Central memory CD8-positive, alpha-beta T cell (primary cell): ENCODE results near the gene GADL1.

ENCODE experiments used
- ATAC-seq: fragments of 150-1000 bp; cut with Tn5 transposase; replicated peaks from 2 replicates; pipeline ENCODE4 v1.10.0; 2022; ENCODE audit warnings: mild to moderate bottlenecking, moderate FRiP score, moderate number of reproducible peaks; ENCODE audit not compliant: poor library complexity, severe bottlenecking; ENCODE audit errors: extremely low read depth
- DNase-seq, 2 donors: peaks; one replicate each; pipeline ENCODE4 v3.0.0; 2021; ENCODE audit warnings: low spot score in 2 of 2
- H3K27ac Mint-ChIP-seq: one replicate; pipeline ENCODE4 v1.8.0; 2022; ENCODE audit warnings: low read depth, mild to moderate bottlenecking, moderate library complexity, mixed read lengths
- H3K27me3 Mint-ChIP-seq: one replicate; pipeline ENCODE4 v1.8.0; 2022; ENCODE audit warnings: mixed read lengths
- H3K36me3 Mint-ChIP-seq: one replicate; pipeline ENCODE4 v1.8.0; 2022; ENCODE audit warnings: mild to moderate bottlenecking, moderate library complexity, mixed read lengths; ENCODE audit not compliant: insufficient read depth
- H3K4me1 Mint-ChIP-seq: one replicate; pipeline ENCODE4 v1.8.0; 2022; ENCODE audit warnings: mixed read lengths
- H3K4me3 Mint-ChIP-seq: one replicate; pipeline ENCODE4 v1.8.0; 2022; ENCODE audit warnings: mild to moderate bottlenecking, moderate library complexity, mixed read lengths
- H3K9me3 Mint-ChIP-seq: one replicate; pipeline ENCODE4 v1.8.0; 2022; ENCODE audit warnings: mixed read lengths

The GADL1 gene

DNA sequence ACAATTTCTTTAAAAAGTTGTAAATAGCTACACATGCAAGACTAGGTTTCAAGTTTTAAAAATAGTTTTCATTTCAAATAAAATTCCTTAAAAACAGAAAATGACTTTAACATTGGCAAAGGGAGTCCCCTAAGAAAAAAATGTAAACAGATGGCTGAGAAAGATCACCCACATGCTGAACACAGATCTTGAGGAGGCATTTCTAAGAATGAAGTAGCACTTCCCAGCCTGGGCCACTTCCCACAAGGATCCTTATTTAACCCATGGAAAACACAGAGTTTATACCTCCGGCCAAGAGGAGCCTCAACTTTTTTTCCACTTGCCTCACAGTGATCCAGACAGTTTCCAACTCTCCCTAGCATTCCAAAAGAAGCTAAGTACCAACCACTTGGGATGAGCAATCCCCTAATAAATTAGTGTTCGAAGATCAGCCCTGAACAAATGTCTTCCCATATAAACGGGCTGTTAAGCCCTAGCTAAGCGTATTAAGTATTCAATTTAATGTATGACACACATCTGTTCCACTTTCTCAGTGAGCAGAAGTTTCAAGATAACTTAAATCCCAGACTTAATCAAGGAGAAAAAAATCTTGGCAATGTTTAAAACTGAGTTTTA lies 61.4 kb downstream of the GADL1 start:
- DNase-seq (no peak), ATAC-seq (no peak)
- Mint-ChIP-seq H3K36me3 (no peaks in the 10 kb centered on the region), H3K27ac (no peak overlapping the region), H3K27me3 (peaks cover 56% of the 10 kb centered on the region), H3K4me3 (no peak overlapping the region), H3K4me1 (no peaks in the 10 kb centered on the region), H3K9me3 (no peaks in the 10 kb centered on the region)

GRCh38 chr3:30827080-30827479 lies 67.4 kb downstream of the GADL1 start:
- ATAC-seq (no peak), DNase-seq (no peak)
- H3K36me3 Mint-ChIP-seq: no peaks in the 10 kb centered on the region
- no peaks in the 10 kb centered on the region for H3K9me3 Mint-ChIP-seq
- H3K4me1 Mint-ChIP-seq: no peaks in the 10 kb centered on the region
- H3K4me3 Mint-ChIP-seq: no peak overlapping the region
- H3K27me3 Mint-ChIP-seq: peaks cover 30% of the 10 kb centered on the region
- H3K27ac Mint-ChIP-seq: no peak overlapping the region

DNA sequence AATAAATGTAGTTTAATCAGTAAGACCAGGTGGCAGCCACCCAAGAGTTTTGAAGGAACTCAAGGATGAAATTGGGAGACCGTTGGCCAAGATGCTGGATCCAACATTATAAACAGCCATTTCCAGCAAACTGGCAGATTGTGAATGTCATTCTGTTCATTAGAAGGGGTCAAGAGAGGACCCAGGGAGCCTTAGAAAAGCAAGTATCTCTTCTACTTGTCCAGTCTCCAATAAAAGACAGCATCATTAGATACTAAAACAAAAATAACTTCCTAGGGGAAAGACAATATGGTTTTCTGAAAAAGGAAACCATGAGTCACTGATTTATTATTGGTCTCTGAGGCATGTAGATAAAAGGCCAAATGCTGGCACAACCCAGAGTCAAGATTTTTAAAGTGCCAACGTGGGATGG lies 67.9 kb downstream of the GADL1 start:
- Mint-ChIP-seq H3K4me3 (no peak overlapping the region), H3K36me3 (no peaks in the 10 kb centered on the region), H3K27ac (no peak overlapping the region), H3K9me3 (no peaks in the 10 kb centered on the region), H3K4me1 (no peaks in the 10 kb centered on the region), H3K27me3 (peaks cover 35% of the 10 kb centered on the region)
- ATAC-seq (no peak), DNase-seq (no peak)

GRCh38 chr3:30819067-30819798 lies 75.2 kb downstream of the GADL1 start:
- no peak for ATAC-seq
- H3K27ac Mint-ChIP-seq: no peak overlapping the region
- H3K4me1 Mint-ChIP-seq: no peaks in the 10 kb centered on the region
- H3K9me3 Mint-ChIP-seq: no peaks in the 10 kb centered on the region
- H3K27me3 Mint-ChIP-seq: peaks cover 47% of the 10 kb centered on the region
- no peak for DNase-seq
- H3K4me3 Mint-ChIP-seq: no peak overlapping the region
- H3K36me3 Mint-ChIP-seq: no peaks in the 10 kb centered on the region

- no peaks in the 10 kb centered on the region for H3K4me1 Mint-ChIP-seq
Measured at GRCh38 chr3:30813734-30814133, 80.7 kb downstream of the GADL1 start.

GRCh38 chr3:30811151-30811795 lies 83.2 kb downstream of the GADL1 start:
- no peaks in the 10 kb centered on the region for H3K9me3 Mint-ChIP-seq
- no peaks in the 10 kb centered on the region for H3K36me3 Mint-ChIP-seq
- no peak overlapping the region for H3K4me3 Mint-ChIP-seq
- DNase-seq (no peak), ATAC-seq (no peak)
- no peaks in the 10 kb centered on the region for H3K4me1 Mint-ChIP-seq
- H3K27ac Mint-ChIP-seq: no peak overlapping the region
- H3K27me3 Mint-ChIP-seq: peaks cover 39% of the 10 kb centered on the region

More at GRCh38 chr3:30813734-30814133, 80.7 kb downstream of the GADL1 start:
- DNase-seq (no peak), ATAC-seq (no peak)
- no peaks in the 10 kb centered on the region for H3K9me3 Mint-ChIP-seq
- H3K4me3 Mint-ChIP-seq: no peak overlapping the region
- H3K27me3 Mint-ChIP-seq: peaks cover 42% of the 10 kb centered on the region
- no peak overlapping the region for H3K27ac Mint-ChIP-seq
- H3K36me3 Mint-ChIP-seq: no peaks in the 10 kb centered on the region

GRCh38 chr3:30810625-30811024 lies 83.8 kb downstream of the GADL1 start:
- no peaks in the 10 kb centered on the region for H3K9me3 Mint-ChIP-seq
- no peak overlapping the region for H3K4me3 Mint-ChIP-seq
- no peak overlapping the region for H3K27ac Mint-ChIP-seq
- no peaks in the 10 kb centered on the region for H3K36me3 Mint-ChIP-seq
- ATAC-seq (no peak), DNase-seq (no peak)
- no peaks in the 10 kb centered on the region for H3K4me1 Mint-ChIP-seq
- H3K27me3 Mint-ChIP-seq: peaks cover 39% of the 10 kb centered on the region

- H3K4me1 Mint-ChIP-seq: no peaks in the 10 kb centered on the region
- no peaks in the 10 kb centered on the region for H3K9me3 Mint-ChIP-seq
Measured at GRCh38 chr3:30805695-30806094, 88.8 kb downstream of the GADL1 start.

DNA sequence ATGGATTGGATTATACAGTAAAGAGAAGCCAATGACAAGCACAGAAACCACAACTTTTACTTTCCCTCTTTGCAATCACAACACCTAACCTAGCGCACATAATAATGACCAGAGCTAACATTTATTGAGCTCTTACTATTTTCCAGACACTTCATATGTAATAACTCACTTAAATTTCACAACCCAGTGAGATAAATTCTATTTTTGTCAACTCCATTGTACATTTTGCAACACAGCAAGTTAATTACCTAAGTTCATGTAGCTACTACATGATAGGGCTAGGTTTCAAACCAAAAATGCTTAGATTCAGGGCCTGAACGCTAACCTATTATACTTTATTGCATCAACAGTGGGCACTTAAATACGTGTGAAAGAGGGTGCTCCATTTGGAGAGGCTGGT lies 89.5 kb downstream of the GADL1 start:
- no peak for ATAC-seq
- Mint-ChIP-seq H3K27ac (no peak overlapping the region), H3K4me1 (no peaks in the 10 kb centered on the region), H3K27me3 (peaks cover 23% of the 10 kb centered on the region), H3K4me3 (no peak overlapping the region), H3K36me3 (no peaks in the 10 kb centered on the region), H3K9me3 (no peaks in the 10 kb centered on the region)
- DNase-seq: no peak

More at GRCh38 chr3:30805695-30806094, 88.8 kb downstream of the GADL1 start:
- no peak for DNase-seq
- H3K27me3 Mint-ChIP-seq: peaks cover 28% of the 10 kb centered on the region
- H3K4me3 Mint-ChIP-seq: no peak overlapping the region
- no peak overlapping the region for H3K27ac Mint-ChIP-seq
- no peaks in the 10 kb centered on the region for H3K36me3 Mint-ChIP-seq
- ATAC-seq: no peak

DNA sequence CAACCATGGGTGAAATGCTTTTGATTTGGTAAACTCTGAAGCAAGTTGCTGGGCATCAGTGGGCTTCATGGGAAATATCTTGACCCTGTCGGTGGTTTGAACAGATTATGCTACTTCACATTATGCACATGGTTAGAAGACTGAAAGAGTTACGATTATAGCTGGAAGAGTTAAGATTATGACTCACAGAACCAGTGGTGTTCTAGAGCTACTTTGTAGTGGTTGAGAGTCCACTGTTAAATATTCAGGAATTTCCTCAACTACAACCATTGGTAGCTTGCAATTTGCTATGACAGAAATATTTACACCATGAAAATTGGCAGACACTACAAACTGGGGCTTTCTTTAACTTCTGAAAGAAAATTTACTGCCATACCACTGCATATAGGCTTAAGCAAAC lies 99.3 kb downstream of the GADL1 start:
- Mint-ChIP-seq H3K9me3 (no peaks in the 10 kb centered on the region), H3K4me1 (no peaks in the 10 kb centered on the region), H3K4me3 (no peak overlapping the region), H3K36me3 (no peaks in the 10 kb centered on the region), H3K27ac (no peak overlapping the region), H3K27me3 (peaks cover 12% of the 10 kb centered on the region)
- no peak for DNase-seq
- no peak for ATAC-seq

GRCh38 chr3:30793740-30794139 lies 100.7 kb downstream of the GADL1 start:
- H3K9me3 Mint-ChIP-seq: no peaks in the 10 kb centered on the region
- H3K36me3 Mint-ChIP-seq: no peaks in the 10 kb centered on the region
- peaks cover 16% of the 10 kb centered on the region for H3K27me3 Mint-ChIP-seq
- H3K4me1 Mint-ChIP-seq: no peaks in the 10 kb centered on the region
- no peak overlapping the region for H3K27ac Mint-ChIP-seq
- H3K4me3 Mint-ChIP-seq: no peak overlapping the region
- ATAC-seq (no peak), DNase-seq (no peak)

GRCh38 chr3:30790150-30790549 lies 104.3 kb downstream of the GADL1 start:
- peaks cover 32% of the 10 kb centered on the region for H3K27me3 Mint-ChIP-seq

DNA sequence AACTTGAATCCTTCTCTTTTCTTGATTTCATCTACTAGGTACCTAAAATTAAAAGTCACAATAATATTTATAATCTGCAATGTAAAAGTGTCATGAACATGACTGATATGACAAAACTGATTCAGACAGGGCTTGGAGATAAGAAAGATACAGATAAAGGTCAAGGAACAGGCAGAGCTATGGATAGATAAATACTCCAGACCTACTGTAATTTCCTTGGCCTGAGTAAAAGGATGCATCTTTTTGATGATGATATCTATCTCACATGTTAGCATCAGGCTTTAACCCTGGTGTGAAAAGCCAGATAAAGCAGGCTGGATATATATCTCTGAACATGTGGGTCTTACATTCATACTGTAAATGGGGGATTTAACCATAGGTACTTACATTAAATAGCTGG lies 108.1 kb downstream of the GADL1 start:
- Mint-ChIP-seq H3K36me3 (no peaks in the 10 kb centered on the region), H3K9me3 (no peaks in the 10 kb centered on the region), H3K27me3 (peaks cover 31% of the 10 kb centered on the region), H3K4me1 (no peaks in the 10 kb centered on the region), H3K27ac (no peak overlapping the region), H3K4me3 (no peak overlapping the region)
- ATAC-seq (no peak), DNase-seq (no peak)

More at GRCh38 chr3:30790150-30790549, 104.3 kb downstream of the GADL1 start:
- H3K4me3 Mint-ChIP-seq: no peak overlapping the region
- no peaks in the 10 kb centered on the region for H3K4me1 Mint-ChIP-seq
- H3K27ac Mint-ChIP-seq: no peak overlapping the region
- ATAC-seq (no peak), DNase-seq (no peak)
- no peaks in the 10 kb centered on the region for H3K9me3 Mint-ChIP-seq
- no peaks in the 10 kb centered on the region for H3K36me3 Mint-ChIP-seq
